Measurements from ENCODE around the gene PSMG2. TPM values are rescaled to one million over a fixed set of nuclear protein-coding genes. Genes with fewer than 3 reads are reported as not detected.

The PSMG2 gene
- total RNA-seq, 1 experiment from 2014 or later = 84.3 TPM

GRCh38 chr18:12742453-12742852 lies 39.6 kb downstream of the PSMG2 start:
- no peaks in the 10 kb centered on the region for H3K9me2 ChIP-seq (ENCODE audit: insufficient read depth)
- no peaks in the 10 kb centered on the region for H3K79me2 ChIP-seq (ENCODE audit: insufficient read depth, low read length)
- ATAC-seq (no peak), DNase-seq (ENCODE audit: low read depth, low spot score) (no peak)
- intact Hi-C loops (cut with micrococcal nuclease) = loop anchor here (5.0 kb wide), 1 partner anchor 415 kb away; no protein-coding TSS in a partner anchor
- no peak overlapping the region for H3K4me3 ChIP-seq (replicated peaks in 1 of 2; ENCODE audit: low read depth in 1 of 2, low read length in 2 of 2)
- no peak overlapping the region for H2AFZ ChIP-seq (ENCODE audit: low read depth, low read length, poor library complexity, severe bottlenecking)
- ChIA-PET CTCF (interaction anchor here (3.4 kb wide), 1 partner anchor 192 kb away, joined by 29 read pairs; no protein-coding TSS in a partner anchor), RAD21 (ENCODE audit: low non-redundant PET in 1 of 2, low total read pairs in 2 of 2, uncharacterized antibody in 2 of 2, unreplicated experiment in 2 of 2) (no interaction called here), POLR2A (no interaction called here)
- no TSS peak for BruUV-seq (replicated peaks)
- TF ChIP-seq SRF (IDR thresholded peaks at IDR 0.05; ENCODE audit: low read depth) (no peak), POLR2AphosphoS5 (IDR thresholded peaks at IDR 0.05; ENCODE audit: low read depth, low read length) (no peak), JUND (IDR thresholded peaks at IDR 0.05) (no peak), TCF7L2 (IDR thresholded peaks at IDR 0.05; ENCODE audit: borderline replicate concordance, extremely low read depth, insufficient read depth, insufficient read length) (no peak), REST (IDR thresholded peaks at IDR 0.05; ENCODE audit: low read depth) (no peak), CBX3 (IDR thresholded peaks at IDR 0.05; ENCODE audit: low read depth) (no peak), CEBPB (IDR thresholded peaks at IDR 0.05; ENCODE audit: low read depth) (no peak), SP1 (IDR thresholded peaks at IDR 0.05; ENCODE audit: low read depth) (no peak), ZNF274 (IDR thresholded peaks at IDR 0.05; ENCODE audit: low read depth, low read length) (no peak), EZH2phosphoT487 (IDR thresholded peaks at IDR 0.05; ENCODE audit: borderline replicate concordance) (no peak), EGR1 (IDR thresholded peaks at IDR 0.05; ENCODE audit: low read depth) (no peak), POLR2A (IDR thresholded peaks at IDR 0.05; ENCODE audit: borderline replicate concordance, extremely low read depth, insufficient read depth, insufficient read length) (no peak), EZH2 (IDR thresholded peaks at IDR 0.05) (no peak)
- H3K9me3 ChIP-seq (ENCODE audit: control insufficient read depth in 1 of 2, insufficient read depth in 1 of 2, low read depth in 1 of 2, low read length in 2 of 2) = no peaks in the 10 kb centered on the region; a peak in 1 of 4 replicates
- no peak overlapping the region for H3K9ac ChIP-seq (ENCODE audit: low read length)
- no peaks in the 10 kb centered on the region for H4K20me1 ChIP-seq (ENCODE audit: insufficient read depth)
- H3K4me1 ChIP-seq (ENCODE audit: control insufficient read depth in 1 of 2, insufficient read depth in 2 of 2, low read length in 2 of 2) = peaks cover 4 to 5% of the 10 kb centered on the region in 2 experiments; a peak in 2 of 4 replicates
- H3K27ac ChIP-seq (ENCODE audit: low read depth, low read length) = no peak overlapping the region
- H3K36me3 ChIP-seq (ENCODE audit: control insufficient read depth in 1 of 2, insufficient read depth in 2 of 2, low read length in 2 of 2) = no peaks in the 10 kb centered on the region
- no peaks in the 10 kb centered on the region for H3K27me3 ChIP-seq (ENCODE audit: insufficient read depth, low read length)
- no peak overlapping the region for H3K4me2 ChIP-seq (ENCODE audit: low read length)
